ENCODE measurements around the gene LILRB5.
"Not testable (repeated sequence)": the region's sequence is repeated elsewhere in the genome, so short reads cannot be mapped to it uniquely, and the experiment has no call there.

GRCh38 chr19:54222474-54223276 is 34.4 kb downstream of the LILRB5 start, which contains the start of gene LILRB3:
- not testable (repeated sequence) for TF ChIP-seq CTCF (IDR thresholded peaks at IDR 0.05 in 4 of 5, conservative IDR thresholded peaks at IDR 0.05 in 1 of 5); POLR2A (IDR thresholded peaks at IDR 0.05)
